DND-41 (cell line): Measurements from ENCODE around the gene GDF9.

Experiments used
- ATAC-seq: fragments of 200-7000 bp; cut with Tn5 transposase; 3 replicates; pipeline ENCODE4 v1.9.1; 2021; ENCODE audit warnings: low read depth; ENCODE audit not compliant: insufficient read depth
- DNase-seq: peaks from one replicate; pipeline ENCODE4 v3.0.0-alpha.2; 2020
- H2AFZ ChIP-seq: 2 replicates; pipeline ENCODE4 v1.6.0; 2012; ENCODE audit warnings: low read depth, low read length
- H3K27ac ChIP-seq: 2 replicates; pipeline ENCODE4 v1.5.1; 2012; ENCODE audit warnings: low read length, inconsistent platforms
- H3K27me3 ChIP-seq: fragments of 200-600 bp; sonication (generic); 2 replicates; pipeline ENCODE4 v1.6.0; 2012; ENCODE audit warnings: low read length, mild to moderate bottlenecking, inconsistent platforms; ENCODE audit not compliant: insufficient read depth, poor library complexity
- H3K36me3 ChIP-seq: 2 replicates; pipeline ENCODE4 v1.5.1; 2012; ENCODE audit warnings: low read length, inconsistent platforms; ENCODE audit not compliant: insufficient read depth
- H3K4me1 ChIP-seq: 2 replicates; pipeline ENCODE4 v1.5.1; 2012; ENCODE audit warnings: mild to moderate bottlenecking, low read length; ENCODE audit not compliant: insufficient read depth
- H3K4me2 ChIP-seq: 2 replicates; pipeline ENCODE4 v1.6.0; 2012; ENCODE audit warnings: mild to moderate bottlenecking, moderate library complexity, low read length, inconsistent platforms; ENCODE audit not compliant: insufficient read depth
- H3K4me3 ChIP-seq, 2 experiments: fragments of 200-600 bp in 1 of 2; shearing (Covaris generic) in 1 of 2; 2 replicates each; pipeline ENCODE4 v1.5.1; 2012 to 2016; ENCODE audit warnings: inconsistent platforms in 2 of 2, low read length in 2 of 2, mild to moderate bottlenecking in 2 of 2, low read depth in 1 of 2, moderate library complexity in 1 of 2
- H3K79me2 ChIP-seq: 2 replicates; pipeline ENCODE4 v1.6.0; 2012; ENCODE audit warnings: low read length, inconsistent platforms; ENCODE audit not compliant: insufficient read depth
- H3K9ac ChIP-seq: 2 replicates; pipeline ENCODE4 v1.6.0; 2012; ENCODE audit warnings: low read depth, mild to moderate bottlenecking, inconsistent platforms, low read length, moderate library complexity
- H3K9me3 ChIP-seq: 2 replicates; pipeline ENCODE4 v1.5.1; 2012; ENCODE audit warnings: low read length, moderate library complexity, mild to moderate bottlenecking, inconsistent platforms; ENCODE audit not compliant: insufficient read depth, severe bottlenecking
- H4K20me1 ChIP-seq: 2 replicates; pipeline ENCODE4 v1.6.0; 2012; ENCODE audit warnings: low read length; ENCODE audit not compliant: insufficient read depth
- EZH2 ChIP-seq: IDR thresholded peaks from 3 replicates; pipeline ENCODE4 v1.6.1; 2012; ENCODE audit warnings: borderline replicate concordance, low read depth, mild to moderate bottlenecking, moderate library complexity, low read length, inconsistent platforms; ENCODE audit not compliant: severe bottlenecking
- TF ChIP-seq, protein P1 (sequence below): IDR thresholded peaks from 2 replicates; pipeline ENCODE4 v1.5.1; 2012; ENCODE audit warnings: borderline replicate concordance, low read length, moderate library complexity, mild to moderate bottlenecking; ENCODE audit not compliant: poor library complexity, severe bottlenecking; ENCODE audit errors: extremely low read depth

Gene GDF9

DNA sequence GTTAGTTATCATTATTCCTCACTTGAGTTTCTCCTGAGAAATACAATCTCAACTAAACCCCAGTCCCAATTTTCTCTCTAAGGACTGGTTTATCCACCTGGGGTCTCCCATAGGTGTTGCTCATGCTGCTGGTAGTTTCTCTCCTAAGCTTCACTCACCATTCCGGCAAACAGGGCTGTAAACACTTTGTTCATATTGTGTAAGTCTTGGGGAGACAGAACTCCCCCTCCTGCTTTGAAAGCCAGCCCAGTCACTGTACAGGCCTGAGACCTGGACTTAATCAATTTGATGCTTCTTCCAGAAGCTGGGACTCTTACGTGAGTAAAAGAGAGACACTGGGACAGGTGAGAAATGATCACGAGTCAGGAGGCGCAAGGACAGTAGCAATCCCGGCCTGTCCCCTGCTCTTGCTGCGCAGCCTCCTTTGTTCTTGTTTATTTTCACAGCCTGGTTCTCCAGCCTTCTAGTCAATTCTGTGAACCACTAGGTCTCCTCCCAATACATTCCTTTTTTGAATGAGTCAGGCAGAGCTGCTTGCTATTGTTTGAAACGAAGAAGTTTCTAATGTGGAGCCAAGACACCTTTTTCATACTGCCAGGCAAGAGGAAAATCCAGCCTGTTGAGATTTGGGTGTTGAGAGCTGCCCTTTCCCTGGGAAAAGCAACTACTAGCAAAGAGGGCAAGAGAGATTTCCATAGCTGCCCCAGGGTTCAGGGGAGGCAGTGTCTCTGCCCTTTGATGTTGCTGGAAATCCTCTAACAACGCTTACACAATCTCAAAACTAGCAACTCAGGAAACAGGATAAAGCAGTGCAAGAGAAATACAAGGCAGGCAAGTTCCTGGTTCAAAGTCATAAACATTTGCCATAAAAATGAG is 26.6 kb downstream of the GDF9 start:
- H3K27ac ChIP-seq = no peak overlapping the region
- ATAC-seq (no peak), DNase-seq (no peak)
- no peaks in the 10 kb centered on the region for H3K36me3 ChIP-seq
- H3K9ac ChIP-seq = no peak overlapping the region
- TF ChIP-seq, protein P1, sequence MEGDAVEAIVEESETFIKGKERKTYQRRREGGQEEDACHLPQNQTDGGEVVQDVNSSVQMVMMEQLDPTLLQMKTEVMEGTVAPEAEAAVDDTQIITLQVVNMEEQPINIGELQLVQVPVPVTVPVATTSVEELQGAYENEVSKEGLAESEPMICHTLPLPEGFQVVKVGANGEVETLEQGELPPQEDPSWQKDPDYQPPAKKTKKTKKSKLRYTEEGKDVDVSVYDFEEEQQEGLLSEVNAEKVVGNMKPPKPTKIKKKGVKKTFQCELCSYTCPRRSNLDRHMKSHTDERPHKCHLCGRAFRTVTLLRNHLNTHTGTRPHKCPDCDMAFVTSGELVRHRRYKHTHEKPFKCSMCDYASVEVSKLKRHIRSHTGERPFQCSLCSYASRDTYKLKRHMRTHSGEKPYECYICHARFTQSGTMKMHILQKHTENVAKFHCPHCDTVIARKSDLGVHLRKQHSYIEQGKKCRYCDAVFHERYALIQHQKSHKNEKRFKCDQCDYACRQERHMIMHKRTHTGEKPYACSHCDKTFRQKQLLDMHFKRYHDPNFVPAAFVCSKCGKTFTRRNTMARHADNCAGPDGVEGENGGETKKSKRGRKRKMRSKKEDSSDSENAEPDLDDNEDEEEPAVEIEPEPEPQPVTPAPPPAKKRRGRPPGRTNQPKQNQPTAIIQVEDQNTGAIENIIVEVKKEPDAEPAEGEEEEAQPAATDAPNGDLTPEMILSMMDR = no peak
- no peak for TF ChIP-seq EZH2
- no peak overlapping the region for H3K4me2 ChIP-seq
- no peaks in the 10 kb centered on the region for H3K79me2 ChIP-seq
- no peaks in the 10 kb centered on the region for H3K27me3 ChIP-seq
- no peak overlapping the region for H2AFZ ChIP-seq
- H3K9me3 ChIP-seq = no peaks in the 10 kb centered on the region
- no peaks in the 10 kb centered on the region for H4K20me1 ChIP-seq
- no peak overlapping the region for H3K4me3 ChIP-seq
- H3K4me1 ChIP-seq = no peaks in the 10 kb centered on the region

DNA sequence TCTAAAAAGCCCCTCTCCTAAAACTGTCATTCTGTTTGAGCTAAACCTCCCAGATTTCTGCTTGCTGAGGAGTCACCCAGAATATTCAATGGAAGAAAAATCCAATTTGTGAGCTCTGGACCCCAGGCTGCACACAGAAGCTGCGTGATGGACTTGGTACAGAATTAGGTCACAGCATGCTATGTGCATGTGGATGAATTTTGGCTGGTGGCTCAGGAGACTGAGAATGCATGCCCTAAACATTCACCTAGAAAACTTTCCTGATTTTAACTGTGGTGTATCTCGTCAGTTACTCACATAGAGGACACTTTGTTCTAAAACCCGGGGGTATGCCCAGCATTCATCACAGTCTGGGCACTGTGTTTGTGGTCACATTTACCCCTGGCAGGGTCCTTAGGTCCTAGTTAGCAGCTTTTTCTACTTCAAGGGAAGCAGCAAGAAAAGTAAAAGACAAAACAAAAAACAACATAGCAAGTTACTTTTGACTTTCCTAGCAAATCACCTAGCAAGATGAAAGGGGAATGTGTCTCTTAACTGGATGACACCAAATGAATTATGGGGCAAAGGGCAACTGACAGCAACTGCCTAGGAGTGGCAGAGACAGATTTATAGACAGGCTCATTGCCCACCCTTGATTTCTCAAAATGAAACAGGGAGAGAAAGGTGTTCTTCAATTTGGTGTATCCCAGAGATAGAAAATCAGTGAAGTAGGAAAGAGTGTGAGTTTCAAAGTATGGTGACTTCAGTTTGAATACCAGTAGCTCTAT is 27.6 kb downstream of the GDF9 start:
- TF ChIP-seq, protein P1 = no peak
- no peak for TF ChIP-seq EZH2
- no peaks in the 10 kb centered on the region for H3K27me3 ChIP-seq
- no peaks in the 10 kb centered on the region for H3K36me3 ChIP-seq
- H3K9ac ChIP-seq = no peak overlapping the region
- no peaks in the 10 kb centered on the region for H4K20me1 ChIP-seq
- H2AFZ ChIP-seq = no peak overlapping the region
- H3K27ac ChIP-seq = no peak overlapping the region
- no peaks in the 10 kb centered on the region for H3K79me2 ChIP-seq
- H3K4me1 ChIP-seq = no peaks in the 10 kb centered on the region
- ATAC-seq = no peak
- no peak overlapping the region for H3K4me2 ChIP-seq
- DNase-seq = no peak
- H3K4me3 ChIP-seq = no peak overlapping the region
- no peaks in the 10 kb centered on the region for H3K9me3 ChIP-seq

DNA sequence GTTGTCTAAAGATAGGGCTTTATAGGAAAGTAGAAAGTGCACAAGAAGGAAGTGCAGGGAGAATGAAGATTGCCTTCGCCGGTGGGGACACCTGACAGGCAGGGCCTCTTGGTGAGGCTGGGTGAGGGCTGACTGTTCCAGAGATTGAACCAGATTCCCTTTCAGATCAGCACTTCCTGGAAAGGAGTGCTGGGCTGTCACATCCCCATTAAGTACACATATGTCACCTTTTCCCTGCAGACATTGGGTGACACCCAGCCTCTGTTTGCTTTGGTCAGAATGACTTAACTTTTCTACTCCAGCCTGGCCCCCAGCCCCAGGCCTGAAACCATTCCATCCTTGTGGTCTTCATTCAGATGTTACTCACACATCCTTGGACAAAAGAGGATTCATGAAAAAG is 28.4 kb downstream of the GDF9 start:
- Histone ChIP-seq H3K36me3 (no peaks in the 10 kb centered on the region), H3K27me3 (no peaks in the 10 kb centered on the region), H3K27ac (no peak overlapping the region), H3K4me2 (no peak overlapping the region), H4K20me1 (no peaks in the 10 kb centered on the region), H3K9ac (no peak overlapping the region), H3K9me3 (no peaks in the 10 kb centered on the region), H3K79me2 (no peaks in the 10 kb centered on the region), H3K4me3 (no peak overlapping the region), H3K4me1 (no peaks in the 10 kb centered on the region), H2AFZ (no peak overlapping the region)
- ATAC-seq (no peak), DNase-seq (no peak)
- TF ChIP-seq EZH2 = no peak
- TF ChIP-seq, protein P1 = no peak
